ENCODE data around the gene HYAL3.

DNA sequence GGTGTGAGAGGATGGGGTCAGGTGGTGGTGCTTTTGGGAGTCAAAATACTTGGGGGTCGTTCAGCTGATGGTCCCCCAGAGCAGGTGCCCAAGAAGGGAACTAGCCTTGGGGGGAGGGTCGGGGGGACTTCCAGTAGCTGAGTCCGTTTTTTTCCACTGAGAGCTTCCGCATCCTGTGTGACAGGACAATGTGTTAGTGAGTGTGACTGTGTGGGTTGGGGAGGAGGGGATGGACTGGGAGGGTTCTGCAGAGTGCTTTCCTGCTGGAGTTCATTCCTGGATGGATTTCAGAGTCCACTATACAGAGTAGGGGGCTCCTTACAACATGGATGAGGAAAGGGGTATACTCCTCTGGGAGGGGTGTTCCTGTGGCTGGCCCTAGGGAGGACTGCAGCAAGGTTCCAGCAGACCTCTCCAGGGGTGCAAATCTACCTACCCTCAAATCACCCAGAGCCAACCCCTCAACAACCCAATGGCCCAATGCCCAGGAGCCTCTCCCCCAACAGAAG, 23.9 kb upstream of the HYAL3 start:
- TF ChIP-seq, protein P1, sequence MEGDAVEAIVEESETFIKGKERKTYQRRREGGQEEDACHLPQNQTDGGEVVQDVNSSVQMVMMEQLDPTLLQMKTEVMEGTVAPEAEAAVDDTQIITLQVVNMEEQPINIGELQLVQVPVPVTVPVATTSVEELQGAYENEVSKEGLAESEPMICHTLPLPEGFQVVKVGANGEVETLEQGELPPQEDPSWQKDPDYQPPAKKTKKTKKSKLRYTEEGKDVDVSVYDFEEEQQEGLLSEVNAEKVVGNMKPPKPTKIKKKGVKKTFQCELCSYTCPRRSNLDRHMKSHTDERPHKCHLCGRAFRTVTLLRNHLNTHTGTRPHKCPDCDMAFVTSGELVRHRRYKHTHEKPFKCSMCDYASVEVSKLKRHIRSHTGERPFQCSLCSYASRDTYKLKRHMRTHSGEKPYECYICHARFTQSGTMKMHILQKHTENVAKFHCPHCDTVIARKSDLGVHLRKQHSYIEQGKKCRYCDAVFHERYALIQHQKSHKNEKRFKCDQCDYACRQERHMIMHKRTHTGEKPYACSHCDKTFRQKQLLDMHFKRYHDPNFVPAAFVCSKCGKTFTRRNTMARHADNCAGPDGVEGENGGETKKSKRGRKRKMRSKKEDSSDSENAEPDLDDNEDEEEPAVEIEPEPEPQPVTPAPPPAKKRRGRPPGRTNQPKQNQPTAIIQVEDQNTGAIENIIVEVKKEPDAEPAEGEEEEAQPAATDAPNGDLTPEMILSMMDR (IDR thresholded peaks at IDR 0.05) = no peak
- no peak for TF ChIP-seq EZH2 (IDR thresholded peaks at IDR 0.05; ENCODE audit: borderline replicate concordance, insufficient read depth, low read depth, low read length, poor library complexity, severe bottlenecking)

All from B cell (primary cell).